MM.1S (cell line): ENCODE data around the gene ST7.

Experiments used
- EZH2 ChIP-seq: fragments of 300-600 bp; sonication (generic); optimal IDR thresholded peaks from 2 replicates; pipeline ENCODE3; 2017; ENCODE audit warnings: low read depth, mild to moderate bottlenecking, antibody characterized with exemption, low read length, mixed read lengths
- EZH2phosphoT487 ChIP-seq: fragments of 300-600 bp; sonication (generic); IDR thresholded peaks from 2 replicates; pipeline ENCODE4 v1.6.1; 2018; ENCODE audit warnings: antibody characterized with exemption, low read length
- TF ChIP-seq, protein P1 (sequence below): fragments of 300-600 bp; sonication (generic); IDR thresholded peaks from 2 replicates; pipeline ENCODE4 v1.5.1; 2016; ENCODE audit warnings: antibody characterized with exemption, low read length, mixed read lengths

- TF ChIP-seq, protein P1, sequence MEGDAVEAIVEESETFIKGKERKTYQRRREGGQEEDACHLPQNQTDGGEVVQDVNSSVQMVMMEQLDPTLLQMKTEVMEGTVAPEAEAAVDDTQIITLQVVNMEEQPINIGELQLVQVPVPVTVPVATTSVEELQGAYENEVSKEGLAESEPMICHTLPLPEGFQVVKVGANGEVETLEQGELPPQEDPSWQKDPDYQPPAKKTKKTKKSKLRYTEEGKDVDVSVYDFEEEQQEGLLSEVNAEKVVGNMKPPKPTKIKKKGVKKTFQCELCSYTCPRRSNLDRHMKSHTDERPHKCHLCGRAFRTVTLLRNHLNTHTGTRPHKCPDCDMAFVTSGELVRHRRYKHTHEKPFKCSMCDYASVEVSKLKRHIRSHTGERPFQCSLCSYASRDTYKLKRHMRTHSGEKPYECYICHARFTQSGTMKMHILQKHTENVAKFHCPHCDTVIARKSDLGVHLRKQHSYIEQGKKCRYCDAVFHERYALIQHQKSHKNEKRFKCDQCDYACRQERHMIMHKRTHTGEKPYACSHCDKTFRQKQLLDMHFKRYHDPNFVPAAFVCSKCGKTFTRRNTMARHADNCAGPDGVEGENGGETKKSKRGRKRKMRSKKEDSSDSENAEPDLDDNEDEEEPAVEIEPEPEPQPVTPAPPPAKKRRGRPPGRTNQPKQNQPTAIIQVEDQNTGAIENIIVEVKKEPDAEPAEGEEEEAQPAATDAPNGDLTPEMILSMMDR, result no peak
- TF ChIP-seq EZH2 (no peak), EZH2phosphoT487 (no peak)
These were observed 212.4 kb downstream of the ST7 start for GRCh38 chr7:117165656-117166055.
